Hindlimb muscle (tissue), 1 donor: Measurements from ENCODE around the gene GPC1. TPM values are rescaled to one million over a fixed set of nuclear protein-coding genes. Genes with fewer than 3 reads are reported as not detected.

Experiments used
- polyA plus RNA-seq: library from polyadenylated mRNA; unstranded; fragments of 120-200 nt; gene quantifications from one replicate; pipeline ENCODE4 v1.2.1, GENCODE V29; 2013; ENCODE audit not compliant: insufficient read length

The GPC1 gene
- polyA plus RNA-seq, 1 donor = 149 TPM

Other genes with a start within 250 kb of the GPC1 start
- gene ANKMY1, start 122.3 kb downstream of the GPC1 start, polyA plus RNA-seq = 11.4 TPM
- gene DUSP28, start 124.7 kb downstream of the GPC1 start, polyA plus RNA-seq = 12.6 TPM
- gene RNPEPL1, start 132.8 kb downstream of the GPC1 start, polyA plus RNA-seq = 35.0 TPM
- 16.7 TPM for gene CAPN10, start 151.1 kb downstream of the GPC1 start, polyA plus RNA-seq
- 2.5 TPM for gene GPR35, start 189.8 kb downstream of the GPC1 start, polyA plus RNA-seq
- gene AQP12B, start 247.2 kb downstream of the GPC1 start, polyA plus RNA-seq = 1.6 TPM